Glutamatergic neuron (in vitro differentiated cells): Measurements from ENCODE around the gene STIM2. TPM values are rescaled to one million over a fixed set of nuclear protein-coding genes. Genes with fewer than 3 reads are reported as not detected.

Experiments
- DNase-seq: peaks from one replicate; pipeline ENCODE4 v3.0.0; 2022
- H3K27ac Mint-ChIP-seq: one replicate; pipeline ENCODE4 v1.8.0; 2020; ENCODE audit warnings: mild to moderate bottlenecking, mixed read lengths, inconsistent platforms; ENCODE audit not compliant: unreplicated experiment
- H3K27me3 Mint-ChIP-seq: one replicate; pipeline ENCODE4 v1.8.0; 2020; ENCODE audit warnings: mild to moderate bottlenecking, moderate library complexity, mixed read lengths, inconsistent platforms; ENCODE audit not compliant: unreplicated experiment
- H3K36me3 Mint-ChIP-seq: one replicate; pipeline ENCODE4 v1.8.0; 2020; ENCODE audit warnings: mild to moderate bottlenecking, mixed read lengths, inconsistent platforms; ENCODE audit not compliant: unreplicated experiment
- H3K4me1 Mint-ChIP-seq: one replicate; pipeline ENCODE4 v1.8.0; 2020; ENCODE audit warnings: mild to moderate bottlenecking, low read depth, mixed read lengths, inconsistent platforms; ENCODE audit not compliant: unreplicated experiment
- H3K4me3 Mint-ChIP-seq: one replicate; pipeline ENCODE4 v1.8.0; 2020; ENCODE audit warnings: mild to moderate bottlenecking, mixed read lengths, inconsistent platforms; ENCODE audit not compliant: unreplicated experiment
- H3K9me3 Mint-ChIP-seq: one replicate; pipeline ENCODE4 v1.8.0; 2020; ENCODE audit warnings: mild to moderate bottlenecking, moderate library complexity, mixed read lengths, inconsistent platforms; ENCODE audit not compliant: unreplicated experiment
- total RNA-seq: library from RNA; stranded (reverse); fragmentation: NEBNext Ultra II Directional; extraction: Animal tissue kit (Norgen Biotek cat#: 25700); gene quantifications from one replicate; pipeline ENCODE4 v1.2.1, GENCODE V29; 2021; ENCODE audit not compliant: unreplicated experiment
- TF ChIP-seq, protein P1 (sequence below): fragments of 200-600 bp; sonication (generic); IDR thresholded peaks from one replicate; pipeline ENCODE4 v1.5.0; 2021; ENCODE audit not compliant: partially characterized antibody, unreplicated experiment

STIM2 gene
- total RNA-seq, 1 donor from 2014 or later, result 28.2 TPM

DNA sequence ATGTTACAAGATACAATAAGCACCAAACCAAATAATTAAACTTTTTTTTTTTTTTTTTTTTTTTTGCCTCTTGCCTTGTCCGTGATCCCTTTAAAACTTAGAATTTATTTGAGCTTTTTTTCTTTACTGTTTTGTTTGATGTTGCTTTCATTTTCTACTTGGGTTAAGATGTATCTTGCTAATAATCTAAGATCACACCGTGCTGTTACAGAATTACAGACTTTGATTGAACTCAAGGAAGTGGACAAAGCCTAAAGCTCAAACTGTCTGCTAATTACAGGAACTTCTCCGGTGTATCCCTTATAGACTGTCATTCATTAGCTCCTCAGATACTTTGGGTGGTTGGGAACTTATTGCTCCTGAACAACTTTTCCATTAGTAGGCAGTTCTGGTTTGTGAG is 26.5 kb downstream of the STIM2 start:
- Mint-ChIP-seq H3K9me3 (no peaks in the 10 kb centered on the region), H3K27ac (no peak overlapping the region), H3K4me3 (no peak overlapping the region), H3K4me1 (peaks cover 10% of the 10 kb centered on the region), H3K36me3 (peaks cover 13% of the 10 kb centered on the region), H3K27me3 (no peaks in the 10 kb centered on the region)
- TF ChIP-seq, protein P1, sequence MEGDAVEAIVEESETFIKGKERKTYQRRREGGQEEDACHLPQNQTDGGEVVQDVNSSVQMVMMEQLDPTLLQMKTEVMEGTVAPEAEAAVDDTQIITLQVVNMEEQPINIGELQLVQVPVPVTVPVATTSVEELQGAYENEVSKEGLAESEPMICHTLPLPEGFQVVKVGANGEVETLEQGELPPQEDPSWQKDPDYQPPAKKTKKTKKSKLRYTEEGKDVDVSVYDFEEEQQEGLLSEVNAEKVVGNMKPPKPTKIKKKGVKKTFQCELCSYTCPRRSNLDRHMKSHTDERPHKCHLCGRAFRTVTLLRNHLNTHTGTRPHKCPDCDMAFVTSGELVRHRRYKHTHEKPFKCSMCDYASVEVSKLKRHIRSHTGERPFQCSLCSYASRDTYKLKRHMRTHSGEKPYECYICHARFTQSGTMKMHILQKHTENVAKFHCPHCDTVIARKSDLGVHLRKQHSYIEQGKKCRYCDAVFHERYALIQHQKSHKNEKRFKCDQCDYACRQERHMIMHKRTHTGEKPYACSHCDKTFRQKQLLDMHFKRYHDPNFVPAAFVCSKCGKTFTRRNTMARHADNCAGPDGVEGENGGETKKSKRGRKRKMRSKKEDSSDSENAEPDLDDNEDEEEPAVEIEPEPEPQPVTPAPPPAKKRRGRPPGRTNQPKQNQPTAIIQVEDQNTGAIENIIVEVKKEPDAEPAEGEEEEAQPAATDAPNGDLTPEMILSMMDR, result no peak
- DNase-seq, result no peak

DNA sequence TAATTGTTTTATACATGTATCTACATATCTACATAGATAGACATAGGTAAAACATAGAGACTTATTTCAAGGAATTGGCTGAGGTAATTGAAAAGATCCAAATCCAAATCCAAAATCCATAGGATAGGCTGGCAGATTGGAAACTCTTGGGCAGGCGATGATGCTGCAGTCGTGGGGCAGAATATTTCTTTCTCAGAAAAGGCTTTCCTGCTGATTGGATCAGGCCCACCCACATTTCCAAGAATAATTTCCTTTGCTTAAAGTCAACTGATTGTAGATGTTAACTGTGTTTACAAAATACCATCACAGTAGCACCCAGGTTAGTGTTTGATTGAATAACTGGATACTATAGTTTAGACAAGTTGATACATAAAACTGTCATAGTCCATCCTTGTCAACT is 27.2 kb downstream of the STIM2 start:
- TF ChIP-seq, protein P1, result no peak
- H3K27me3 Mint-ChIP-seq, result no peaks in the 10 kb centered on the region
- peaks cover 10% of the 10 kb centered on the region for H3K4me1 Mint-ChIP-seq
- no peak overlapping the region for H3K27ac Mint-ChIP-seq
- DNase-seq, result no peak
- H3K9me3 Mint-ChIP-seq, result no peaks in the 10 kb centered on the region
- H3K36me3 Mint-ChIP-seq, result peaks cover 14% of the 10 kb centered on the region
- H3K4me3 Mint-ChIP-seq, result no peak overlapping the region

DNA sequence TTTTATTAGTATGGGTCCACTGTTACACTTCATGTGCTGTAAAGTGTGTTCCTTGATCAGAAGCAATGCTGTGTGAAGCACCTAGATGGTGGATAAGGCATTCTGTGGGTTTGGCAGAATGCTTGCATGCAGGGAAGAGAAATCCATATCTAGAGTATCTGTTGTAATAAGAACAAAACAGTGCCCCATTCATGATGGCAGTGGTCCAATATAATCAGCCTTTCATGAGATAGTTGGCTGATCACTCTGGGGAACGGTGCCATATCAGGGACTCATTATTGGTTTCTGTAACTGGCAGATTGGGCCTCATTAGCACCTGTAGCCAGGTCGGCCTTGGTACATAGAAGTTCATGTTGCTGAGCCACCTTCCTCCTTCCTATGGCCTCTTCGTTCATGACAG is 28.7 kb downstream of the STIM2 start:
- no peaks in the 10 kb centered on the region for H3K27me3 Mint-ChIP-seq

DNA sequence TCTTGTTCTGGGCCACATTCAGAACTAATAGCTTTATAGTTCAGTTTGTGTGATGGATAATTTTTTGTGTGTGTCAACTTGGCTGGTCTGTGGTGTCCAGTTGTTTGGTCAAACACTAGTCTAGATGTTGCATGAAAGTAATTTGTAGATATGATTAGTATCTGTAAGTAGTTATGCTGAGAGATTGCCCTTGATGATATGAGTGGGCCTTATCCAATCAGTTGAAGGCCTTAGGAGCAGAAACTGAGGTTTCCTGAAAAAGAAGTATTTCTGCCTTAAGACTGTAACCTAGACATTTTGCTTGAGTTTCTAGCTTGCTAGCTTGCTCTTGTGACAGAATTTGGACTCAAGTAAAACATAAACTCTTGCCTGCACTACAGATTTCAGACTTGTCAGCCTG is 30.4 kb downstream of the STIM2 start:
- Mint-ChIP-seq H3K9me3 (no peaks in the 10 kb centered on the region), H3K27me3 (no peaks in the 10 kb centered on the region), H3K27ac (no peak overlapping the region), H3K36me3 (peaks cover 14% of the 10 kb centered on the region), H3K4me1 (no peaks in the 10 kb centered on the region), H3K4me3 (no peak overlapping the region)
- TF ChIP-seq, protein P1, result no peak
- DNase-seq, result no peak

More for the DNA sequence above, 28.7 kb downstream of the STIM2 start:
- H3K9me3 Mint-ChIP-seq, result no peaks in the 10 kb centered on the region
- no peak overlapping the region for H3K4me3 Mint-ChIP-seq
- TF ChIP-seq, protein P1, result no peak
- no peak for DNase-seq
- H3K27ac Mint-ChIP-seq, result no peak overlapping the region
- H3K36me3 Mint-ChIP-seq, result peaks cover 14% of the 10 kb centered on the region
- H3K4me1 Mint-ChIP-seq, result peaks cover 6% of the 10 kb centered on the region

DNA sequence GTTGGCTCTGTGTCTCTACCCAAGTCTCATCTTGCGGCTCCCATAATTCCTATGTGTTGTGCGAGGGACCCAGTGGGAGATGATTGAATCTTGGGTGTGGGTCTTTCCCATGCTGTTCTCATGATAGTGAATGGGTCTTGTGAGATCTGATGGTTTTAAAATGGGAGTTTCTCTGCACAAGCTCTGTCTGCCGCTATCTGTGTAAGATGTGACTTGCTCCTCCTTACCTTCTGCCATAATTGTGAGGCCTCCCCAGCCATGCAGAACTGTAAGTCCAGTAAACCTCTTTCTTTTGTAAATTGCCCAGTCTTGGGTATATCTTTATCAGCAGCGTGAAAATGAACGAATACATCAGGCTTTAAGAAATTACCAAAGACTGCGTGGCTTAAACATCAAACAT is 31.2 kb downstream of the STIM2 start:
- Mint-ChIP-seq H3K27ac (no peak overlapping the region), H3K27me3 (no peaks in the 10 kb centered on the region), H3K36me3 (peaks cover 14% of the 10 kb centered on the region), H3K4me1 (no peaks in the 10 kb centered on the region), H3K9me3 (no peaks in the 10 kb centered on the region), H3K4me3 (no peak overlapping the region)
- TF ChIP-seq, protein P1, result no peak
- DNase-seq, result no peak
